K562 (cell line): ENCODE results near the gene UBXN1. TPM values are rescaled to one million over a fixed set of nuclear protein-coding genes. Genes with fewer than 3 reads are reported as not detected.
A peak's percentile ranks its signal among the peaks of the same experiment; 100 is the strongest.

ENCODE experiments used
- ASH1L ChIP-seq: fragments of 450-650 bp; IDR thresholded peaks from 2 replicates; pipeline ENCODE4 v1.6.1; 2018; ENCODE audit warnings: borderline replicate concordance, mild to moderate bottlenecking, low read depth; ENCODE audit not compliant: partially characterized antibody
- CEBPG ChIP-seq, 3 experiments: fragments of 200-800 bp in 1 of 3; sonication (Bioruptor generic) in 1 of 3; sonication (generic) in 1 of 3; formaldehyde crosslinking in 1 of 3; IDR thresholded peaks in 2 of 3; conservative IDR thresholded peaks in 1 of 3; 2 replicates each; pipeline versions ENCODE4 v1.6.1 to v1.8.0; 2016 to 2022; ENCODE audit warnings: missing compliant biosample characterization in 2 of 3, missing genetic modification characterization in 2 of 3, mild to moderate bottlenecking in 1 of 3, missing genetic modification reagents in 1 of 3
- ETV6 ChIP-seq, 3 experiments: fragments of 150-350 bp in 1 of 3; sonication (generic) in 1 of 3; formaldehyde crosslinking in 1 of 3; IDR thresholded peaks; 2 replicates each; pipeline versions ENCODE4 v1.6.1 to v1.8.0; 2014 to 2022; ENCODE audit warnings: borderline replicate concordance in 2 of 3, low read depth in 2 of 3, antibody characterized with exemption in 1 of 3, low read length in 1 of 3, mild to moderate bottlenecking in 1 of 3, missing genetic modification reagents in 1 of 3
- NCOA6 ChIP-seq: fragments of 450-650 bp; IDR thresholded peaks from 2 replicates; pipeline ENCODE4 v1.6.1; 2017; ENCODE audit warnings: mild to moderate bottlenecking
- RAD51 ChIP-seq: fragments of 450-650 bp; IDR thresholded peaks from 2 replicates; pipeline ENCODE4 v1.7.1; 2016; ENCODE audit warnings: low read depth, mild to moderate bottlenecking, borderline replicate concordance
- RUNX1 ChIP-seq: sonication (generic); IDR thresholded peaks from 2 replicates; pipeline ENCODE4 v1.6.1; 2016; ENCODE audit warnings: antibody characterized with exemption, low read depth
- SP2 ChIP-seq: IDR thresholded peaks from 2 replicates; pipeline ENCODE4 v1.6.1; 2011; ENCODE audit warnings: mild to moderate bottlenecking, low read depth, low read length, moderate library complexity; ENCODE audit not compliant: poor library complexity, severe bottlenecking; ENCODE audit errors: extremely low read depth
- ZC3H4 ChIP-seq: sonication (generic); formaldehyde crosslinking; IDR thresholded peaks from 2 replicates; pipeline ENCODE4 v1.9.0; 2021; ENCODE audit warnings: missing genetic modification reagents, borderline replicate concordance
- ZNF384 ChIP-seq: IDR thresholded peaks from 2 replicates; pipeline ENCODE4 v1.6.1; 2012; ENCODE audit warnings: low read depth, low read length, improper control_type of control experiment
- ZNF780A ChIP-seq: fragments of 250-450 bp; sonication (Bioruptor Pico); IDR thresholded peaks from 2 replicates; pipeline ENCODE4 v1.5.0; 2021; ENCODE audit warnings: mild to moderate bottlenecking
- polyA plus RNA-seq, 8 experiments: library from polyadenylated mRNA; depleted of rRNA in 4 of 8; stranded (reverse) in 5 of 8; unstranded in 3 of 8; fragments of >200 nt; fragmentation: Nextera tagmentation in 2 of 8; fragmentation: Illumina TruSeq in 1 of 8; extraction: Ambion mirVana in 2 of 8; extraction: Trizol in 1 of 8; gene quantifications; 2 replicates each; pipeline versions ENCODE4 v1.2.1 to v1.2.3, GENCODE V29; 2011 to 2014; ENCODE audit warnings: inconsistent platforms in 1 of 8, missing spikeins in 1 of 8
- total RNA-seq, 7 experiments: library from RNA; depleted of rRNA in 6 of 7; stranded (reverse); fragments of >200 nt in 6 of 7; fragmentation: Illumina TruSeq in 2 of 7; extraction: Trizol in 2 of 7; gene quantifications; 2 replicates each; pipeline versions ENCODE4 v1.2.1 to v1.2.3, GENCODE V29; 2011 to 2021; ENCODE audit warnings: low replicate concordance in 1 of 7
- TF ChIP-seq, protein P1 (sequence below), 2 experiments: fragments of 450-650 bp in 1 of 2; sonication (generic) in 1 of 2; formaldehyde crosslinking in 1 of 2; IDR thresholded peaks in 1 of 2; conservative IDR thresholded peaks in 1 of 2; 2 replicates each; pipeline versions ENCODE4 v1.6.1 to v1.8.1; 2016 to 2023; ENCODE audit warnings: mild to moderate bottlenecking in 2 of 2, moderate library complexity in 2 of 2, inconsistent platforms in 1 of 2, missing genetic modification reagents in 1 of 2
- TF ChIP-seq, protein P2 (sequence below): fragments of 450-650 bp; formaldehyde crosslinking; IDR thresholded peaks from 2 replicates; pipeline ENCODE4 v1.4.0; 2022; ENCODE audit warnings: missing genetic modification characterization

The UBXN1 gene
- total and polyA plus RNA-seq, 9 of the 15 experiments (the other 6 are each of a cell fraction or from before 2014, with no cell fraction given), result 4.8 to 263 (median 99.7) TPM

DNA sequence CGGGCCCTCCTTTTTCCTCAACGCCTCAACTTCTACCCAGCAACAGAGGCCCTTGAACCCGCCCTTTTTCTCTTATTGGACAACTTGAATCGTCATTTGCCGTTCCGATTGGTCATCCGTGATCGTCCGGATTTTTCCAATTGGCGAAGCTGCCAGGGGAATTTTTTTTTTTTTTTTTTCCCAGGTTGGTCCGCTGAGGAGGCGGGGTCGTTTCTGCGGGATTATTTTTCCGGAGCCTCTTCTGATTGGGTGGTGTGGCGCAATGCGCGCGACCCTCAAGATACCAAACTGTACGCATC, 48.9 kb upstream of the UBXN1 start (continued):
- TF ChIP-seq NCOA6, result no peak
- TF ChIP-seq ASH1L, result peak; percentile 89
- no peak for TF ChIP-seq ETV6 (IDR thresholded peaks at IDR 0.05; ENCODE audit: borderline replicate concordance in 1 of 2, low read depth in 2 of 2, low read length in 1 of 2)
- no peak for TF ChIP-seq ETV6 (CRISPR knock-in tag; IDR thresholded peaks at IDR 0.05; ENCODE audit: borderline replicate concordance)
- TF ChIP-seq, protein P1, sequence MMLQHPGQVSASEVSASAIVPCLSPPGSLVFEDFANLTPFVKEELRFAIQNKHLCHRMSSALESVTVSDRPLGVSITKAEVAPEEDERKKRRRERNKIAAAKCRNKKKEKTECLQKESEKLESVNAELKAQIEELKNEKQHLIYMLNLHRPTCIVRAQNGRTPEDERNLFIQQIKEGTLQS (IDR thresholded peaks at IDR 0.05), result peak; percentile 44; the same call in 1 of the 2 replicates
- TF ChIP-seq, protein P1 (CRISPR knock-in tag; conservative IDR thresholded peaks at IDR 0.05), result no peak
- no peak for TF ChIP-seq RUNX1
- TF ChIP-seq CEBPG (CRISPR knock-in tag; IDR thresholded peaks at IDR 0.05), result no peak
- peak; percentile 45 to 68; a peak in 2 of 4 replicates for TF ChIP-seq CEBPG (tag; conservative IDR thresholded peaks at IDR 0.05 in 1 of 2, IDR thresholded peaks at IDR 0.05 in 1 of 2)
- TF ChIP-seq ZNF780A, result no peak
- TF ChIP-seq ZC3H4 (CRISPR knock-in tag), result no peak
- peak; percentile 26 for TF ChIP-seq SP2
- TF ChIP-seq, protein P2, sequence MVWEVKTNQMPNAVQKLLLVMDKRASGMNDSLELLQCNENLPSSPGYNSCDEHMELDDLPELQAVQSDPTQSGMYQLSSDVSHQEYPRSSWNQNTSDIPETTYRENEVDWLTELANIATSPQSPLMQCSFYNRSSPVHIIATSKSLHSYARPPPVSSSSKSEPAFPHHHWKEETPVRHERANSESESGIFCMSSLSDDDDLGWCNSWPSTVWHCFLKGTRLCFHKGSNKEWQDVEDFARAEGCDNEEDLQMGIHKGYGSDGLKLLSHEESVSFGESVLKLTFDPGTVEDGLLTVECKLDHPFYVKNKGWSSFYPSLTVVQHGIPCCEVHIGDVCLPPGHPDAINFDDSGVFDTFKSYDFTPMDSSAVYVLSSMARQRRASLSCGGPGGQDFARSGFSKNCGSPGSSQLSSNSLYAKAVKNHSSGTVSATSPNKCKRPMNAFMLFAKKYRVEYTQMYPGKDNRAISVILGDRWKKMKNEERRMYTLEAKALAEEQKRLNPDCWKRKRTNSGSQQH, result no peak
- TF ChIP-seq ZNF384, result peak; percentile 100
- TF ChIP-seq RAD51, result no peak
